HG03066 (cell line): ENCODE measurements around the gene RFX7.

Experiments used
- ATAC-seq: cut with Tn5 transposase; IDR thresholded peaks from one replicate; pipeline ENCODE4 v1.9.1; 2021; ENCODE audit warnings: low read depth; ENCODE audit not compliant: unreplicated experiment

Gene RFX7

DNA sequence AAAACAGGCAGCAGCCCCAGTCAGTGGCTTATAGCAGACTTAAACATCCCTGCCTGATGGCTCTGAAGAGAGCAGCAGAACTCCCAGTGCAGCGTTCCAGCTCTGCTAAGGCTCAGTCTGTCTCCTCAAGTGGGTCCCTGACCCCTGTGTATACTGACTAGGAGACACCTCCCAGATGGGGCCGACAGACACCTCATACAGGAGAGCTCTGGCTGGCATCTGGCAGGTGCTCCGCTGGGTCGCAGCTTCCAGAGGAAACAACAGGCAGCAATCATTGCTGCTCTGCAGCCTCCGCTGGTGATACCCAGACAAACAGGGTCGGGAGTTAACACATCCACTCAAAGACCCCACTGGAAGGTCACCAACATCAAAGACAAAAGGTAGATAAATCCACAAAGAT, 93.5 kb downstream of the RFX7 start:
- ATAC-seq, result no peak

DNA sequence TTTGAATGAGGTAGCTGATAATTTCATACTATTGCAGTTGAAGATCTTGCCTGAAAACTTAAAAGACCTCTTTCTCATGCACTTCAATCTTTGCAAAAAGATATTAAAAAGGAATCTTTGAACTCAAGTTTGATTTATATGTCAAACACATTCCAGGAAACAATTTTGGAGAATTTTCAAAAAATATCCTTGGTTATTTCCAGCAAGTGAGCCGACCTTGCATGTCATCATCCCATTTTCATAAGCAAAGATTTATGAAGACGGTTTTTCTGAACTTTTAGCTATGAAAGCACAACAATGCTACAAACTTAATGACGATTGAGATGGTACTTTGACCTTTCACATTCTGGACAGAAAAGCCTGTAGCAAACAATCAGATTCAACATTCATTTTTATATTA, 95.6 kb downstream of the RFX7 start:
- no peak for ATAC-seq

DNA sequence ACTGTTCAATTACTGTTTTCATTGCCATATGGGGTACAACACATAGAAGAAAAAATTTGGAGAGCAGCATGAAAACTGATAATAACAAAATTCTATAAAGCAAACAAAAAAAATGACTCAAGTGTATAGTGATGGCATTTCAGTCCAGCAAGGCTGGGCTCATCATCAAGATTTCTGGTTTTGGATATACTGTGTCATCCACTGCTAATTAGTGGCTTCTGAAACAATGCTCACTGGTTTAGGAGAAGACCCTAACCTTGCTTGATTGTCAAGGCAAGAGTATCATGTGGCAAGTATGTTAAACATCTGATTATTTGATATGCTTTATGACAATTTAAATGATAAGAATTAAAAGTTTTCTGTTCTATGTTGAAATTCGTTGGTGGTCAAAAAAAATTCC, 96.9 kb downstream of the RFX7 start:
- no peak for ATAC-seq

DNA sequence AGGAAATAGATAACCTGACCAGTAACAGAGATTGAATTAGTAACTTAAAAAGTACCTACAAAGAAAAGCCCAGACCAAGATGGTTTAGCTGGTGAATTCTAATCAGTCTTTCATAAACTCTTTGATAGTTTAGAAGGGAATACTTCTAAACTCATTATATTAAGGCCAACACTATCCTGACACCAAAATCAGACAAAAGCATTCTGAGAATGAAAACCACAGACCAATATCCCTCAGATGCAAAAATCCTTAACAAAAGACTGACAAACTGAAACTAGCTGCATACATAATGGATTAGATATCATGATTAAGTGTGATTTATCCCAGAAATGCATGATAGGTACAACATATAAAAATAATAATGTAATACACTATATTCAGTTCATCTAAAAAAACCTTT, 115.6 kb downstream of the RFX7 start:
- ATAC-seq, result no peak

DNA sequence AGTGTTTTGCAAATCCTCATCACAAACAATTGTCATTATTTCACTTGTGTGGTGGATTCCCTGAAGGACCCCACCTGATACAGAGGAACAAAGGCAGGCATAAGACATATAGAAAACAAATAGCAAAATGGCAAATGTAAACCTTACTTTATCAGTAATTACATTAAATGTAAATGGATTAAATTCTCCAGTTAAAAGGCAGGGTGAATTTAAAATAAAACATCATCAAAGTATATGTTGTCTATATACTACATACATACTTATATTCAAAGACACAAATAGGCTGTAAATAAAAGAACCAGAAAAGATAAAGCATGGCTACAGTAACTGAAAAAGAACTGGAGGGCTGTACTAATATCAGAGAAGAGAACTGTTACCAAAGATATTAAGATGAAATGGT, 117.3 kb downstream of the RFX7 start:
- ATAC-seq, result no peak

DNA sequence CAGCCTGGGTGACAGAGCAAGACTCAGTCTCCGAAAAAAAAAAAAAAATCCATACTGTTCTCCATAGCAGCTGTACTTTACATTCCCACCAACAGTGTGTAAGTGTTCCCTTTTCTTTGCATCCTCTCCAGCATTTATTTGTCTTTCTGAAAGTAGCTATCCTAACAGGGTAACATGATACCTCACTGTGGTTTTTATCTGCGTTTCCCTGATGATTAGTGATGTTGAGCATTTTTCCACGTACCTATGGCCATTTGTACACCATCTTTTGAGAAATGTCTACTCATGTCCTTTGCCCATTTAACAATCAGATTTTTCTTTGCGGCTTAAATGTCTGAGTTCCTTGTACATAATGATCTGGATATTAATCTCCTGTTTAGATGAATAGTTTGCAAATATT, 119.3 kb downstream of the RFX7 start:
- ATAC-seq, result no peak

DNA sequence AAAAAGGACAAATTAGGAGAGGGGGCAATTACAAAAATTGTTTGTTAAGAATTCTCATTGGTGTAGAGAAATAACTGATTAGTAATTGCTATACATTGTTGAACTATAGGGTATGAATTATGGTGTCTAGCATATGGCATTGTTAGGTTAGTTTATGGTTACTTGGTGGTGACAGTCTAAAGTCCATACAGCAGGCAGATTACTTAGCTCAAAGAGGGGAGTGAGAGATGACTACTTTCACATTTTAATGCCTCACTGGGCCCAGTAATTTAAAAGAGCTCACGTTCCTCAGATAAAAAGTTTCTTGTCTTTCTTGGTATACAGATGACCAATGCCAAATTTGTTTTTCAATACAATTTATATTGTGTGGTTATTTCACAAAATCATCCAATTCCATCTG, 137.8 kb downstream of the RFX7 start:
- no peak for ATAC-seq

DNA sequence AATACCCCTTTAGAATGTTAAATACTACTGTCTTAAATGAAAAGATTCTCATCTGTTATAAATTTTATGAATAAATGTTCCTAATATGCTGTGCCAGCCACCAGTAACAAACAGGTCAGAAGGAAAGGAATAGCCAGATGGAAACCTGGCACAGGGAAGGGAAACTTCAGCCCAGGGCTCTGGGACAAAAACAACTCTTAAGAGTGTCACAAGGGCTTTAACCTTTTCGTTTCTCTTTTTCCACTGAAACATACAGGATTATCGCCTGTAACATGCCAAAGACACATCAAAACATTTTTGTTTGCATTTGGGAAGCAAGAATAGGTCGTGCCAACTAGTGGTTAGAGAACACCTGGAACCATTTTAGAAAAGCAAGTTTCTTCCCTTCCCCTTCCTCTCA, 141.2 kb downstream of the RFX7 start:
- ATAC-seq, result no peak

DNA sequence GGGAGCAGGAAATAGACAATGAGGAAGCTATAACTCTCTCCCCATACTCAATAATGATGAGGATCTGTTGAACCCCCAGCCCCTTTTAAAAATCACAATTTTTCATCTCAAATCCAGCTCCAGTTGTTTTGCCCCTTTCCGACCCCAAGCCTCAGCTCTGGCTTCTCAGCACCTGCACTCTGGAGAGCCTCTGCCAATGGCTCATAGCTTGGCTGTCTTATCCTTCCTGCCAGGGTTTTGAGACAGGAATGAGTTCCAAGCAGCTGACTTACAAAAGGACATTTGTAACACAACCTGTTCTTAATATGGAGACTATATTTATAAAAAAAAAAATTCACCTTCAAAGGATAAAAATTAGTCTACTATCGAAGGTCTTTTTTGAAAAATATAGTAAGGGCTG, 144.4 kb downstream of the RFX7 start:
- no peak for ATAC-seq

DNA sequence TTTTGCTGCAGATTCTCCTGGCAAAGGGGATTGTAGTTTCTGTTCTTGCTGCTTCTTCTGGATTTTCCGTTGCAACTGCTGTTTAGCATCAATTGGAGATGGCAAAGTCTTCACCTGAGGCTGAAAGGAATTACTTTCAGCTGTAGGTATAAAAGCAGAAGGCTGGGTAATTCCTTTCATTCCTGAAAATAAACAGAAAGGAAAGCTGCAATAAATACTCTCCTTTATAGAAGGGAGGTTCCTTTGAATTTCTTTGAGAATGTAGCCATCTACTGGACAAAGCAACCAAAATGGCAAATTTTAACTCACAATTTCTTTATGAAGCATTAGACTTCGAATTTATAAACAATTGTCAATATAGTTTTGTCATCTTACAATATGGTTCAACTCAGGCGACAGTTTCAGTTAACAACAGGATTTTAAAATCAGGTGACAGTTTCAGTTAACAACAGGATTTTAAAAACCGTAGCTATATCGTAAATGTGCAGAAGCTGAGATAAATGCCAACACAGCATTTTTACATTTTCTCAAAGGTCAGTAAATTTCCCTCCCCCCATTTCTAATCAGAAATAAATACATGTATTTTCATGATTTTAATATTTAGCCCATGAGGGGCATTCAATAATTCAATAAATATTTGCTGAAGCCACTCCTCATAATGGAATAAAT, 145.3 kb downstream of the RFX7 start:
- no peak for ATAC-seq

DNA sequence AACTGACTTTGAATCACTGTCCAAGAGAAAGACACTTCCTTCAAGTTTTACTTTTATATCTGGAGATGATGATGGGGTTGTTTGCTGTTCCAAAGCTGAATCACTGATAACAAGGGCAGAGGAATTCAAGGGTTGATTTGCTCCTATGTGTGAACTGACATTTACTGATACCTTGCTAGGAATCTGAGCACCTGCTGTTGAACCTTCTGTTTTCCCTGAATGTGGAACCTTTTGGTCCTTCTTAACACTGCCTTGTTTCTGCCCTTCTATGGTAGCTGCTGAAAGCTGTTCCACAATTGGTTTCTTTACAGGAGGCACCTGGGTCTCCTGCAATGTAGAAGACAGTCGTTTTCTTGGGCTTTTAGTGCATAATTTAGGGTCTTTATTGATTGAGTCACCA, 148.3 kb downstream of the RFX7 start:
- ATAC-seq, result no peak

DNA sequence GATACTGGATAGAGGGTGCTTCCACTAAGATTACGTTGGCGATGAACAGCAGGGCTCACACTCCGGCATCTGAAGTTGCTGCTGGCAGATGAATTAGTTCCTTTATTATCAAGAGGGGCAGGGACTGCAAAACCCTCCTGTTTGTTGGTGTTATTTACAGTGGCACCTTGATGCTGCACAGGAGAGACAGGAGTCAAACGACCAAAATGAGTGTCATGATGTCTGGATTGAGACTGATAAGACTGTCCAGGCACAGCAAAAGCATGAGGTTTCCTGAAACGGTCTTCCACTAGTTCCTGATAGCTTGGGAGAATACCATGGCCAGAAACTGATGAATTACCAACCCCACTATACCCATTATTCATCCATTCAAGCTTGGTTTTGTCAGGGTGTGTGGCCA, 149.5 kb downstream of the RFX7 start:
- ATAC-seq, result no peak

DNA sequence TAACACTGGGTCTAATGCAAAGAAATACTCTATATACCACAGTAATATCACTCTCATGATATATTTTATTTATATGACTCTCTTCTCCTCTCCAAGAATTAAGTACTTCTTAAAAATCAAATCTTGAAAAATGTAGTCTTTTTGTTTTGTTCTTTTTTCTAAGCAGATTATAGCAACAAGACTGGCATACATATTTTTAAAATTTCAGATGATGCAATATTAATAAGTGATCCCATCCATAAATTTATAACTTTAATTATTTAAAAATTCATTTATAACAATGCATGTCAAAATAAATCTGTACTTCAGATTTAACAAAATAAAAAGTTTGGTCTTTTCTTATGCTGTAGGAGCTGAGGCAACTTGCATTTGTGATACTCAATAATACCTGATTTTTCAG, 155.3 kb downstream of the RFX7 start:
- ATAC-seq, result no peak

DNA sequence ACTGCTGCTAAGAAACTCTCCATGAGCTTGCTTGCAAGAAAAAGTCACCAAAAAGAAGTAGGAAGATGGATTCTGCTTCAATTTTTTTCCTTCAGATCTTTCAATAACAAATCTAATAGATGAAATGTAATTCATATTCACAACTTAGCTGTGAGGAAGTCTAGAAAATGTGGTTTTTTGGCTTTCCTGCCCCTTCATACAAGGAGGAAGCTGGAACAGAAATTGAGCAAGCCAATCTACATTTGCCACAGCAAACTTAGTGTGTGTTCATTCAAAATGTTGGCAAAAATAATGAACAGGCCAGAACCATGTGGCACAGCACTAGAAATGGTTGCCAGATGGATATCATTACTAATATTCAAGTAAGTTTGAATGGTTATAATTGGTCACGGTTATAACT, 157.1 kb downstream of the RFX7 start:
- no peak for ATAC-seq

DNA sequence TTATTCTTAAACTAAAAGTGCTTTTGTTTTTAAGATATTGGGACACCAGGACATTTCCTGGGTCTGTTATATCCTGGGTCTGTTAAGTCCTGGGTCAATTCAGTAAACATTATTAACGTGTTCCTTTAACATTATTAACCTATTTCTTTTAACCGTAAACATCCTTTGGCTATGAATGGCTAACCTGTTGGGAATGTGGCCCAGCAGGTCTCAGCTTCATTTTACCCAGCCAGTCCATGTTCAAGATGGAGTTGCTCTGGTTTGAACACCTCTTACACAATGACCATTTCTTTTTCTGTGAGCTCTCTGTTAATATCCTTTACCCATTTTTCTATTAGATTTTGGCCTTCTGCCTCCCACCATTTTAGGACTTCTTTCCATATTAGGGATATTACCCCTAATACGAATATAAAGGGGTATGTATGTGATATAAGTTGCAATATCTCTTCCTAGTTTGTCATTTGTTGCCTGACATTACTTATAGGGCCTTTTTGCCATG, 161.4 kb downstream of the RFX7 start:
- no peak for ATAC-seq

DNA sequence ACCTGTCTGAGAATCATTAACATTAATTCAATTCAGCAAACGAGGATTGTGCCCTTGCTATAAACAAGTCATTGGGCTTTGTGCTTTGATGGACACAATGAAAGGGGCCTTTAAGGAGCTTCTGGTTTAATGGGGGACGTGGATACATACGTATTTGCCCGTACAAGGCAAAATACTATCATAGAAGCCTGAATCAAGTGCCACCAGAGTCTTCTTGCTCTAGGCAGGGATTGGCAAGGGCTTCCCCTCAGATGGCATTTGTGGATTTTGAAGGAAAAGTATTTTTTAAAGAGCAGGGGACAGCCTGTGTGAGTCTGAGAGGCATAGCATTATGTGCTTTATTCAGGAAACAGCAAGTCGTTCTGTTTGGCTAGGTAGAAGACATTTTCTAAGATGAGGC, 166.6 kb downstream of the RFX7 start:
- no peak for ATAC-seq

DNA sequence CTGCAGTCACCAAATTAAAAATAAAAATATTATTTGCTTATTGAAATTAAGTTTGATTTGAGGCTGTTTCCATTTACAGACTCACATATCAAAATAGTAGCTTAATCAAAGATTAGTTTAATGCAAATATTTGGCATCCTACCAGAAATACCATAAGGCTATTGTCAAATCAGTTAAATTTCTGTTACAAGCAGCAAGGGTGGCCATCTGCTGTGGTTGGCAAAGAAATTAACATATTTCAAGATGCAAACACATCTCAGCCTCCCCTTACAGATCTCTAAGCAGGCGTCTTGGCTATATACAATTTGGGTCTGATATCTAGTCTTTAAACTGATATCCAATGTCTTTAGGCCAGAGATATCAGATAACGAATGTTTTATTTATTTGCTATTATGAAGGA, 167.0 kb downstream of the RFX7 start:
- no peak for ATAC-seq

DNA sequence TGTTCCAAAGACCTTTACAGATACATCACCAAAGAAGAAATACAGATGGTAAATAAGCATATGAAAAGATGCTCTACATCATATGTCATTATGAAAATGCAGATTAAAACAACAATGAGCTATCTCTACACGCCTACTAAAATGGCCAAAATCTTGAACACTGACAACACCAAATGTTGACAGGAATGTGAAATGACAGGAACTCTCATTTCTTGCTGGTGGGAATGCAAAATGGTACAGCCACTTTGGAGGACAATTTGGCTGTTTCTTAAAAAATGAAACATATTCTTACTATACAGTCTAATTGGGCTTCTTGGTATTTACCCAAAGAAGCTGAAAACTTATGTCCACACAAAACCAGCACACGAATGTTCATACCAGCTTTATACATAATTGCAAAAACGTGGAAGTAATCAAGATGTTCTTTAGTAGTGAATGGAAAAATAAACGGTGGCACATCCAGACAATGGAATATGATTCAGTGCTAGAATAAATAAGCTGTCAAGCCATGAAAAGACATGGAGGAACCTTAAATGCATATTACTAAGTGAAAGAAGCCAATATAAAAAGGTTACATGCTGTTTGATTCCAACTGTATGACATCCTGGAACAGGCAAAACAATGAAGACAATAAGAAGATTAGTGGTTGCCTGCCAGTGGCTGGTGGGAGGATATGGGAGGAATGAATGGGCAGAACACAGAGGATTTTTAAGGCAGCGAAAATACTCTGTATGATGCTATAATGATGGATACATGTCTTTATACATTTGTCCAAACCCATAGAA, 169.0 kb downstream of the RFX7 start:
- no peak for ATAC-seq

DNA sequence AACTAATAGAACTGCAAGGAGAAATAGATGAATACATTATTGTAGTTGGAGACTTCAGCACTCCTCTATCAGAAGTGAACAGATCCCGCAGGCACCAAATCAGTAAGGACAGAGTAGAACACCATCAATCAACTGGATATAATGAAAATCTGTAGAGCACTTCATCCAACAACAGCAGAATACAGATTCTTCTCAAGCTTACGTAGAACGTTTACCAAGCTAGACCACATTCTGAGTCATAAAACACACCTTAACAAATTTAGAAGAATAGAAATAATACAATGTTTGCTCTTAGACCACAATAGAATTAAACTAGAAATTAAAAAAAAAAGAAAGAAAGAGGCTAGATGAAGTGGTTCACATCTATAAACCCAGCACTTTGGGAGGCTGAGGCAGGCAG, 179.5 kb downstream of the RFX7 start:
- ATAC-seq, result no peak

DNA sequence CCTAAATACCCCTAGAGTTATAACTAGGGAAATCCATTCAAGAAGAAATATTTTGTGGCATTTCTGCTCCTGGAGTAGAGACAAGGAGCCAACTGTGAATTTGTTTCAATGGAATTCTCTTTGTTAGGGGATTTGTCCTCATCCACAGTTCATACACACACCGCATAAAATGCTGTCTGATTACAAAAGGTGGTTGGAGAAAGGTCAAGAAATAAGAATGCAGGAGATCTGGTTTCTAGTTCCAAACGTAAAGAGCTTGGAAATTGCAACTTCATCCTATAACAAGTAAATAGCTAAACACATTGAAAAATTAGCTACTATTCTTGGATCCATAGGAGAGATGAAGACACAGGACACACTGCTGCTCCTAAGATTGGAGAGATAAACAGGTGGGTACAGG, 184.0 kb downstream of the RFX7 start:
- ATAC-seq, result no peak

DNA sequence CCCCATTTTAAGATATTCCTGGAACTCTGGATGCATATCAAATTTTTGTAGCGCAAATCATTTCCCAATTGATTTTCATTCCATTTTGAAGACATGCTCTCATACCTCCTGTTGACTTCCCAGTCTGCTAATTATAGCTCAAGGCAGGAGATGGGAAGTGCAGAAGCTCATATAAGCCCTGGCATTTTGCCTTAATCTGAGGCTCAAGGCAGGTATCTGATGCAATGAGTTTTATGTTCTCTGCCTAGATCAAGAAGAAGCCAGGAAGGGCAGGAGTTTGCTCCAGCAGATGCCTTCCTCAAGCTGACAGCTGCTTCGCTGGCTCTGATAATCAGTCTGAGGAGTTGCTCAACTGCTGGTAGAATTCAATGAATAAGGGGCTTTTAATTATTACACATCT, 184.7 kb downstream of the RFX7 start:
- no peak for ATAC-seq

DNA sequence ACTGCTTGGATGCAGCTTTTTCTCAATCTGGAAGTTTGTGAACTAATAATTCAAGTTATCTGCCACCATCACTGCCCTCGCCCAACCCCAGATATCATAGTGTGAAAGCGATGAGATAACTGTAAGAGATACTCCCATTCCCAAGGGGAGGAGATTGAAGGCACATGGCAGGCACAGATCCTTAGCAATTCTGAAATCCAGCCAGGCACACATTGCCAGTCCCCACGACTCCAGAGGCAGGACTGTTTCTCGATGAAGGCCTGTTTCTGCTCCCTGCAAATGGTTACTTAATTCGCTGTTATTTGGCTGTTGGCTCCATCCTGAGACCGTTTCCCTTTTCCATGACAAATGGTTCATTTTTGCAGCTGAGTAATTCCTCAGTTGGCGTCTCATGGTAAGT, 187.1 kb downstream of the RFX7 start:
- no peak for ATAC-seq
